Measurements from ENCODE around the gene ABCB9.
"Not testable (repeated sequence)": the region's sequence is repeated elsewhere in the genome, so short reads cannot be mapped to it uniquely, and the experiment has no call there.

Gene ABCB9

GRCh38 chr12:122895704-122896636, 70.3 kb downstream of the ABCB9 start, which contains the start of gene VPS37B:
Gene VPS37B (minus strand): TSS chr12:122896124. CDS start chr12:122896062, 62 bp downstream.
- peak; percentile 67 for TF ChIP-seq CTCF (IDR thresholded peaks at IDR 0.05)
- peak within 1 kb of the TSS; percentile 88 to 99 for H3K4me3 ChIP-seq (ENCODE audit: low read depth in 1 of 2, low read length in 1 of 2)
- H3K36me3 ChIP-seq, result no peaks in the 10 kb centered on the region
- H3K27ac ChIP-seq, result peak within 1 kb of the TSS; percentile 98
- peaks cover 48 to 53% of the 10 kb centered on the region in 2 experiments for H3K4me1 ChIP-seq (ENCODE audit: control insufficient read depth in 1 of 2, insufficient read depth in 1 of 2, low read depth in 1 of 2, low read length in 1 of 2)
- H3K9me3 ChIP-seq, result no peaks in the 10 kb centered on the region
- no peaks in the 10 kb centered on the region for H3K27me3 ChIP-seq

- H3K27ac ChIP-seq, result peak overlapping the region; percentile 98
- no peaks in the 10 kb centered on the region for H3K27me3 ChIP-seq
- no peaks in the 10 kb centered on the region for H3K36me3 ChIP-seq
- TF ChIP-seq CTCF (IDR thresholded peaks at IDR 0.05), result no peak
- H3K4me3 ChIP-seq (ENCODE audit: low read depth in 1 of 2, low read length in 1 of 2), result peak overlapping the region; percentile 88 to 99
- no peaks in the 10 kb centered on the region for H3K9me3 ChIP-seq
- H3K4me1 ChIP-seq (ENCODE audit: control insufficient read depth in 1 of 2, insufficient read depth in 1 of 2, low read depth in 1 of 2, low read length in 1 of 2), result peaks cover 55 to 59% of the 10 kb centered on the region in 2 experiments
Observed at GRCh38 chr12:122895320-122895703, 71.0 kb downstream of the ABCB9 start.

- H3K4me1 ChIP-seq (ENCODE audit: control insufficient read depth in 1 of 2, insufficient read depth in 1 of 2, low read depth in 1 of 2, low read length in 1 of 2), result peaks cover 63 to 67% of the 10 kb centered on the region in 2 experiments
Observed at GRCh38 chr12:122894193-122895121, 71.8 kb downstream of the ABCB9 start.

GRCh38 chr12:122893208-122894153, 72.8 kb downstream of the ABCB9 start:
- Histone ChIP-seq H3K9me3 (no peaks in the 10 kb centered on the region), H3K27ac (peak overlapping the region; percentile 98), H3K4me1 (ENCODE audit: control insufficient read depth in 1 of 2, insufficient read depth in 1 of 2, low read depth in 1 of 2, low read length in 1 of 2) (peaks cover 70 to 73% of the 10 kb centered on the region in 2 experiments), H3K27me3 (no peaks in the 10 kb centered on the region), H3K4me3 (ENCODE audit: low read depth in 1 of 2, low read length in 1 of 2) (peak overlapping the region; percentile 88 to 99), H3K36me3 (no peaks in the 10 kb centered on the region)
- no peak for TF ChIP-seq CTCF (IDR thresholded peaks at IDR 0.05)

More at GRCh38 chr12:122894193-122895121, 71.8 kb downstream of the ABCB9 start:
- peak overlapping the region; percentile 98 for H3K27ac ChIP-seq
- peak overlapping the region; percentile 88 to 99 for H3K4me3 ChIP-seq (ENCODE audit: low read depth in 1 of 2, low read length in 1 of 2)
- no peak for TF ChIP-seq CTCF (IDR thresholded peaks at IDR 0.05)
- H3K36me3 ChIP-seq, result no peaks in the 10 kb centered on the region
- H3K27me3 ChIP-seq, result no peaks in the 10 kb centered on the region
- H3K9me3 ChIP-seq, result no peaks in the 10 kb centered on the region

GRCh38 chr12:122892724-122893123, 73.5 kb downstream of the ABCB9 start:
- H3K4me1 ChIP-seq (ENCODE audit: control insufficient read depth in 1 of 2, insufficient read depth in 1 of 2, low read depth in 1 of 2, low read length in 1 of 2), result peaks cover 73 to 75% of the 10 kb centered on the region in 2 experiments
- not testable (repeated sequence) for H3K9me3 ChIP-seq, H3K36me3 ChIP-seq, H3K27me3 ChIP-seq
- H3K4me3 ChIP-seq (ENCODE audit: low read depth in 1 of 2, low read length in 1 of 2), result peak overlapping the region; percentile 49 to 66
- H3K27ac ChIP-seq, result peak overlapping the region; percentile 98

Data from neutrophil (primary cell).